Heart left ventricle (tissue), 16 donors: Measurements from ENCODE around the gene VENTX. TPM values are rescaled to one million over a fixed set of nuclear protein-coding genes. Genes with fewer than 3 reads are reported as not detected.
"Not testable (repeated sequence)": the region's sequence is repeated elsewhere in the genome, so short reads cannot be mapped to it uniquely, and the experiment has no call there.

Experiments used
- ATAC-seq, 4 donors: fragments of 200-7000 bp; cut with Tn5 transposase; one replicate each; pipeline ENCODE4 v1.9.1; 2020 to 2022; ENCODE audit warnings: moderate library complexity in 4 of 4, mild to moderate bottlenecking in 3 of 4, moderate number of reproducible peaks in 1 of 4
- DNase-seq, 5 donors: peaks; one replicate each; pipeline ENCODE4 v3.0.0-alpha.2; 2020
- H3K27ac ChIP-seq, 12 donors: fragments of 200-600 bp; sonication (generic) in 4 of 12; one replicate each; pipeline versions ENCODE4 v1.5.0 to v1.8.0; 2016 to 2022; ENCODE audit warnings: mild to moderate bottlenecking in 2 of 12
- H3K27me3 ChIP-seq, 9 donors: fragments of 200-600 bp; sonication (generic) in 2 of 9; one replicate each; pipeline versions ENCODE4 v1.5.1 to v1.8.0; 2016 to 2022; ENCODE audit warnings: mild to moderate bottlenecking in 3 of 9
- H3K36me3 ChIP-seq, 9 donors: fragments of 200-600 bp; sonication (generic) in 2 of 9; one replicate each; pipeline versions ENCODE4 v1.5.0 to v1.8.0; 2018 to 2022; ENCODE audit warnings: mild to moderate bottlenecking in 2 of 9
- H3K4me1 ChIP-seq, 12 donors: fragments of 200-600 bp; sonication (generic) in 4 of 12; one replicate each; pipeline versions ENCODE4 v1.5.0 to v1.8.0; 2016 to 2022; ENCODE audit warnings: mild to moderate bottlenecking in 3 of 12
- H3K4me3 ChIP-seq, 12 donors: fragments of 200-600 bp; sonication (generic) in 4 of 12; one replicate each; pipeline versions ENCODE4 v1.5.0 to v1.8.0; 2017 to 2022; ENCODE audit warnings: mild to moderate bottlenecking in 9 of 12, moderate library complexity in 4 of 12
- H3K9me3 ChIP-seq, 12 donors: fragments of 200-600 bp; sonication (generic) in 4 of 12; one replicate each; pipeline versions ENCODE4 v1.5.0 to v1.8.0; 2016 to 2022; ENCODE audit warnings: mild to moderate bottlenecking in 1 of 12
- CTCF ChIP-seq, 12 donors: fragments of 200-600 bp; sonication (generic) in 4 of 12; IDR thresholded peaks; one replicate each; pipeline versions ENCODE4 v1.5.0 to v1.8.0; 2018 to 2022; ENCODE audit warnings: antibody characterized with exemption in 12 of 12, mild to moderate bottlenecking in 5 of 12
- POLR2A ChIP-seq, 2 donors: fragments of 450-650 bp; IDR thresholded peaks; one replicate each; pipeline ENCODE4 v1.6.1; 2017; ENCODE audit warnings: antibody characterized with exemption in 2 of 2, mild to moderate bottlenecking in 2 of 2, moderate library complexity in 2 of 2
- WGBS, 4 donors: extraction: QIAGEN DNeasy Blood & Tissue Kit in 2 of 4; methylation state at CpG; one replicate each; pipeline versions ENCODE4 v1.1.5 to v1.1.7; 2013 to 2018; 5-methylcytosine and 5-hydroxymethylcytosine counted together
- intact Hi-C, 10 donors: fragments of 100-400 bp; cut with DNase I; formaldehyde crosslinking; loops; one replicate each; pipeline versions ENCODE4 v1.11.1 to v1.14.2; 2022
- polyA plus RNA-seq, 2 donors: library from polyadenylated mRNA; stranded (reverse); fragments of 200-250 nt; gene quantifications; one replicate each; pipeline ENCODE4 v1.2.3, GENCODE V29; 2013
- total RNA-seq, 9 donors: library from RNA; depleted of rRNA in 2 of 9; stranded (reverse); fragments of >200 nt in 2 of 9; fragmentation: NEBNext Ultra II Directional in 3 of 9; extraction: Animal tissue kit (Norgen Biotek cat#: 25700) in 3 of 9; gene quantifications; one replicate each; pipeline versions ENCODE4 v1.1.0 to v1.2.4, GENCODE V29; 2016 to 2023
- donor health status: ischemic (EF 13 %, LVEDD 7.1; RV severe dilation, severe dysfunction).
- donor health status: healthy with polysubstance abuse.
- donor health status: DM: no; HTN: yes; CAD: no.
- donor health status: DM: no; HTN: no; CAD: no.
- donor health status: ischemic (EF 25% LVEDD 6.9; RV normal size, moderate dysfunction).
- donor health status: ischemic (EF 25% LVEDD 5.7; RV mildly dilated, moderate dysfunction).
- donor health status: healthy.
- donor health status: DM: yes; HTN: yes; CAD: no.
- donor health status: ischemic (EF 35%, LVEDD 5.7; RV mildly dilated, moderate dysfunction).
- donor health status: nonischemic (EF 11% LVEDD 7.7; RV severe dilation, severe dysfunction).
- donor health status: DM: yes; HTN: yes; CAD: no.
- donor health status: PGD.
- donor health status: ischemic (EF 29% LVEDD 5.4; RV normal size, mild dysfunction).
- donor health status: nonischemic (EF 23%, LVEDD 6.1; RV moderate dilation, normal function).

The VENTX gene
- total and polyA plus RNA-seq, 11 donors = 0.29 to 2.3 (median 0.58) TPM

- Histone ChIP-seq H3K4me1 (peaks cover 0 to 29% (median under 1%) of the 10 kb centered on the region in 12 donors), H3K27ac (no peak overlapping the region), H3K36me3 (no peaks in the 10 kb centered on the region), H3K9me3 (no peaks in the 10 kb centered on the region), H3K27me3 (peaks cover 46 to 91% (median 71%) of the 10 kb centered on the region in 9 donors), H3K4me3 (no peak overlapping the region)
- DNase-seq (no peak), ATAC-seq (no peak)
- TF ChIP-seq CTCF (IDR thresholded peaks at IDR 0.05) (no peak), POLR2A (IDR thresholded peaks at IDR 0.05) (no peak)
- 18 to 22% (median 20%) methylated on average over 27 to 44 of the region's 44 CpGs for WGBS, 4 donors
- intact Hi-C loops = no loop called here
Observed at GRCh38 chr10:133231244-133231945, 6.3 kb upstream of the VENTX start.

- 40 to 52% (median 45%) methylated on average over 11 of the region's 11 CpGs for WGBS, 4 donors
- DNase-seq (no peak), ATAC-seq (no peak)
- Histone ChIP-seq H3K9me3 (no peaks in the 10 kb centered on the region), H3K36me3 (no peaks in the 10 kb centered on the region), H3K4me1 (peaks cover 0 to 35% (median 4%) of the 10 kb centered on the region in 12 donors), H3K4me3 (no peak overlapping the region), H3K27me3 (peaks cover 50 to 91% (median 78%) of the 10 kb centered on the region in 9 donors), H3K27ac (no peak overlapping the region)
- intact Hi-C loops = no loop called here
- no peak for TF ChIP-seq POLR2A (IDR thresholded peaks at IDR 0.05)
- TF ChIP-seq CTCF (IDR thresholded peaks at IDR 0.05) = no peak
Observed at GRCh38 chr10:133231946-133232574, 5.6 kb upstream of the VENTX start.

- H3K4me3 ChIP-seq = peak overlapping the region in 1 of 12 donors; percentile 55
- DNase-seq, ATAC-seq, H3K36me3 ChIP-seq, intact Hi-C loops, H3K27ac ChIP-seq, H3K9me3 ChIP-seq: not testable (repeated sequence)
- H3K27me3 ChIP-seq = peaks cover 54 to 93% (median 84%) of the 10 kb centered on the region in 9 donors
- H3K4me1 ChIP-seq = peaks cover 0 to 45% (median 5%) of the 10 kb centered on the region in 12 donors
- WGBS, 4 donors = 54 to 60% (median 59%) methylated on average over 8 to 10 of the region's 10 CpGs
Observed at GRCh38 chr10:133234796-133235195, 2.9 kb upstream of the VENTX start.

- TF ChIP-seq POLR2A (IDR thresholded peaks at IDR 0.05) = no peak
- no peak for TF ChIP-seq CTCF (IDR thresholded peaks at IDR 0.05)
- H3K9me3 ChIP-seq = no peaks in the 10 kb centered on the region
- H3K4me1 ChIP-seq = peaks cover 0 to 43% (median 4%) of the 10 kb centered on the region in 12 donors
- H3K27me3 ChIP-seq = peaks cover 52 to 93% (median 86%) of the 10 kb centered on the region in 9 donors
- H3K36me3 ChIP-seq = no peaks in the 10 kb centered on the region
- peak overlapping the region in 5 of 12 donors; percentile 13 to 61 (median 39) for H3K27ac ChIP-seq
- H3K4me3 ChIP-seq = peak overlapping the region in 7 of 12 donors; percentile 18 to 55 (median 31)
- ATAC-seq (peak in 3 of 4 donors; percentile 18 to 70 (median 45)), DNase-seq (peak in 1 of 5 donors; percentile 39)
- intact Hi-C loops = no loop called here
- WGBS, 4 donors = 1 to 3% (median 3%) methylated on average over 13 to 48 of the region's 48 CpGs
Observed at GRCh38 chr10:133235265-133235855, 2.3 kb upstream of the VENTX start.
